CD14-positive monocyte (primary cell): ENCODE data around the gene TRAPPC12. TPM values are rescaled to one million over a fixed set of nuclear protein-coding genes. Genes with fewer than 3 reads are reported as not detected.

Experiments
- DNase-seq, 3 donors: peaks; one replicate each; pipeline ENCODE4 v3.0.0-alpha.2; 2011 to 2022
- H2AFZ ChIP-seq: 2 replicates; pipeline ENCODE4 v1.6.0; 2012; ENCODE audit warnings: mild to moderate bottlenecking, low read depth, low read length, inconsistent platforms; ENCODE audit not compliant: insufficient read depth, poor library complexity, severe bottlenecking
- H3K27ac ChIP-seq, 2 donors: 1 replicate in 1 of 2; 2 replicates in 1 of 2; pipeline ENCODE4 v1.5.1; 2012 to 2013; ENCODE audit warnings: low read length in 2 of 2, control low read depth in 1 of 2, inconsistent platforms in 1 of 2, low read depth in 1 of 2, mild to moderate bottlenecking in 1 of 2
- H3K27me3 ChIP-seq, 2 donors: one replicate each; pipeline versions ENCODE4 v1.6.0 to v1.6.1; 2011 to 2013; ENCODE audit warnings: low read length in 2 of 2; ENCODE audit not compliant: control insufficient read depth in 2 of 2, insufficient read depth in 2 of 2
- H3K36me3 ChIP-seq, 2 donors: replicated peaks in 1 of 2; 1 replicate in 1 of 2; 2 replicates in 1 of 2; pipeline versions ENCODE4 v1.5.1 to v1.6.1; 2012 to 2013; ENCODE audit warnings: low read length in 2 of 2, control low read depth in 1 of 2, inconsistent platforms in 1 of 2, mild to moderate bottlenecking in 1 of 2; ENCODE audit not compliant: insufficient read depth in 2 of 2, control insufficient read depth in 1 of 2
- H3K4me1 ChIP-seq, 2 donors: 1 replicate in 1 of 2; 2 replicates in 1 of 2; pipeline versions ENCODE4 v1.5.1 to v1.6.1; 2012 to 2013; ENCODE audit warnings: low read length in 2 of 2, control low read depth in 1 of 2, inconsistent platforms in 1 of 2, mild to moderate bottlenecking in 1 of 2, moderate library complexity in 1 of 2; ENCODE audit not compliant: insufficient read depth in 2 of 2, control insufficient read depth in 1 of 2
- H3K4me2 ChIP-seq: replicated peaks from 2 replicates; pipeline ENCODE3; 2012; ENCODE audit warnings: low read length, moderate library complexity, mild to moderate bottlenecking; ENCODE audit not compliant: poor library complexity, severe bottlenecking; ENCODE audit errors: extremely low read depth
- H3K4me3 ChIP-seq, 3 experiments: fragments of 200-600 bp in 1 of 3; sonication (generic) in 1 of 3; replicated peaks in 1 of 3; 1 replicate in 2 of 3; 2 replicates in 1 of 3; pipeline ENCODE4 v1.5.1; 2011 to 2013; ENCODE audit warnings: low read length in 3 of 3, mild to moderate bottlenecking in 3 of 3, control low read depth in 2 of 3, low read depth in 2 of 3, inconsistent platforms in 1 of 3, moderate library complexity in 1 of 3
- H3K79me2 ChIP-seq: 2 replicates; pipeline ENCODE4 v1.6.0; 2012; ENCODE audit warnings: mild to moderate bottlenecking, control low read depth, inconsistent platforms, low read length, moderate library complexity; ENCODE audit not compliant: insufficient read depth
- H3K9ac ChIP-seq: 2 replicates; pipeline ENCODE4 v1.6.0; 2017; ENCODE audit warnings: low read length, mild to moderate bottlenecking; ENCODE audit not compliant: insufficient read depth, poor library complexity, severe bottlenecking
- H3K9me3 ChIP-seq, 2 donors: replicated peaks in 1 of 2; 1 replicate in 1 of 2; 2 replicates in 1 of 2; pipeline versions ENCODE4 v1.5.1 to v1.6.1; 2012 to 2013; ENCODE audit warnings: low read length in 2 of 2, control low read depth in 1 of 2; ENCODE audit not compliant: control insufficient read depth in 1 of 2, insufficient read depth in 1 of 2
- H4K20me1 ChIP-seq: 2 replicates; pipeline ENCODE4 v1.6.0; 2012; ENCODE audit warnings: mild to moderate bottlenecking, low read length, control low read depth, moderate library complexity; ENCODE audit not compliant: insufficient read depth
- H3K27ac Mint-ChIP-seq, 7 donors: one replicate each; pipeline ENCODE4 v1.8.0; 2020; ENCODE audit warnings: mild to moderate bottlenecking in 7 of 7, mixed read lengths in 7 of 7, moderate library complexity in 6 of 7, inconsistent platforms in 2 of 7
- H3K27me3 Mint-ChIP-seq, 3 donors: one replicate each; pipeline ENCODE4 v1.8.0; 2021 to 2022; ENCODE audit warnings: low read depth in 3 of 3, mild to moderate bottlenecking in 3 of 3, mixed read lengths in 3 of 3, moderate library complexity in 3 of 3, inconsistent platforms in 1 of 3
- H3K36me3 Mint-ChIP-seq, 2 donors: one replicate each; pipeline ENCODE4 v1.8.0; 2020; ENCODE audit warnings: mixed read lengths in 2 of 2, inconsistent platforms in 1 of 2, mild to moderate bottlenecking in 1 of 2
- H3K4me1 Mint-ChIP-seq: one replicate; pipeline ENCODE4 v1.8.0; 2020; ENCODE audit warnings: mild to moderate bottlenecking, mixed read lengths
- H3K4me3 Mint-ChIP-seq, 2 donors: one replicate each; pipeline ENCODE4 v1.8.0; 2020; ENCODE audit warnings: mild to moderate bottlenecking in 2 of 2, mixed read lengths in 2 of 2, moderate library complexity in 1 of 2
- H3K9me3 Mint-ChIP-seq, 7 donors: one replicate each; pipeline ENCODE4 v1.8.0; 2020 to 2022; ENCODE audit warnings: mixed read lengths in 7 of 7, mild to moderate bottlenecking in 6 of 7, moderate library complexity in 6 of 7, inconsistent platforms in 2 of 7
- CTCF ChIP-seq: fragments of 200-600 bp; IDR thresholded peaks from one replicate; pipeline ENCODE4 v1.8.0; 2022; ENCODE audit warnings: antibody characterized with exemption, mild to moderate bottlenecking
- WGBS: methylation state at CpG from one replicate; pipeline ENCODE4 v1.1.5; 2013; ENCODE audit warnings: missing lambda C conversion rate; ENCODE audit not compliant: insufficient coverage; 5-methylcytosine and 5-hydroxymethylcytosine counted together
- intact Hi-C, 2 donors: fragments of 100-400 bp; cut with micrococcal nuclease; formaldehyde crosslinking; loops; one replicate each; pipeline versions ENCODE4 v1.15.0 to v1.15.1; 2023
- polyA plus RNA-seq, 3 donors: library from polyadenylated mRNA; depleted of rRNA in 1 of 3; unstranded in 2 of 3; stranded (reverse) in 1 of 3; fragments of 300-500 nt in 2 of 3; fragments of >200 nt in 1 of 3; fragmentation: Illumina TruSeq in 2 of 3; gene quantifications; 1 replicate in 2 of 3; 2 replicates in 1 of 3; pipeline ENCODE4 v1.2.3, GENCODE V29; 2012 to 2021

The TRAPPC12 gene
- polyA plus RNA-seq, 3 donors, result 26.6 to 72.1 (median 44.7) TPM

DNA sequence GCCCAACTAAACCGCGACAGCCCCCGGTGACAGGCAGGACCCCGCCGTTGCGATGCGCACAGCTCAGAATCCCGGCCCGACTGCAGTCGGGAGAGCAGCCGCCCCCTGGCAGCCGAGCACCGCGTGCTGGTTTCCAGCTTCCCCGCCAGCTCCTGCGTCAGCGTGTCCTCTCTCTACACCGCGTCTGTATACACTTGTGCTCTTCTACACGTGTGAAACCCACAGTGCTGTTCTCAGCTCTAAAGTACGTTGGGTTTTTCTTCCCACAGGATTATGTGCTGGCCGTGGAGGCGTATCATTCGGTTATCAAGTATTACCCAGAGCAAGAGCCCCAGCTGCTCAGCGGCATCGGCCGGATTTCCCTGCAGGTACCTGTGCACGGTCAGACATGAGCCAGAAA, 85.8 kb downstream of the TRAPPC12 start:
- H3K4me3 ChIP-seq, result no peak overlapping the region
- no peak overlapping the region for H3K27ac Mint-ChIP-seq
- H3K4me2 ChIP-seq, result no peak overlapping the region
- intact Hi-C loops, result no loop called here
- DNase-seq, result no peak
- no peaks in the 10 kb centered on the region for H3K27me3 ChIP-seq
- H2AFZ ChIP-seq, result no peak overlapping the region
- no peak overlapping the region for H3K4me3 Mint-ChIP-seq
- H3K4me1 ChIP-seq, result peaks cover 0 to 6% of the 10 kb centered on the region in 2 donors
- H3K27ac ChIP-seq, result no peak overlapping the region
- no peak for TF ChIP-seq CTCF
- no peaks in the 10 kb centered on the region for H3K9me3 ChIP-seq
- H4K20me1 ChIP-seq, result no peaks in the 10 kb centered on the region
- WGBS, result 97% methylated on average over 27 of the region's 28 CpGs
- H3K79me2 ChIP-seq, result no peaks in the 10 kb centered on the region
- no peaks in the 10 kb centered on the region for H3K27me3 Mint-ChIP-seq
- peaks cover 76 to 93% of the 10 kb centered on the region in 2 donors for H3K36me3 ChIP-seq
- peaks cover 77 to 80% of the 10 kb centered on the region in 2 donors for H3K36me3 Mint-ChIP-seq
- H3K9ac ChIP-seq, result no peak overlapping the region
- peaks cover 2% of the 10 kb centered on the region for H3K4me1 Mint-ChIP-seq
- H3K9me3 Mint-ChIP-seq, result no peaks in the 10 kb centered on the region

GRCh38 chr2:3465844-3466481, 86.5 kb downstream of the TRAPPC12 start:
- no peaks in the 10 kb centered on the region for H3K9me3 Mint-ChIP-seq
- no peak overlapping the region for H3K4me3 ChIP-seq
- H3K9ac ChIP-seq, result no peak overlapping the region
- H3K4me1 Mint-ChIP-seq, result peaks cover 2% of the 10 kb centered on the region
- H3K27ac Mint-ChIP-seq, result no peak overlapping the region
- H3K4me2 ChIP-seq, result no peak overlapping the region
- H3K36me3 ChIP-seq, result peaks cover 78 to 93% of the 10 kb centered on the region in 2 donors
- no peaks in the 10 kb centered on the region for H3K9me3 ChIP-seq
- no peaks in the 10 kb centered on the region for H3K27me3 ChIP-seq
- 92% methylated on average over 8 of the region's 13 CpGs for WGBS
- H3K36me3 Mint-ChIP-seq, result peaks cover 78 to 81% of the 10 kb centered on the region in 2 donors
- no peak overlapping the region for H3K4me3 Mint-ChIP-seq
- no peaks in the 10 kb centered on the region for H4K20me1 ChIP-seq
- intact Hi-C loops, result no loop called here
- no peak overlapping the region for H2AFZ ChIP-seq
- no peak for TF ChIP-seq CTCF
- H3K79me2 ChIP-seq, result no peaks in the 10 kb centered on the region
- H3K4me1 ChIP-seq, result peaks cover 0 to 6% of the 10 kb centered on the region in 2 donors
- no peak for DNase-seq
- H3K27me3 Mint-ChIP-seq, result no peaks in the 10 kb centered on the region
- H3K27ac ChIP-seq, result no peak overlapping the region
